SH-SY5Y (cell line): ENCODE measurements around the gene KLHL29.

Source experiments
- GATA2 ChIP-seq: IDR thresholded peaks from 2 replicates; pipeline ENCODE4 v1.6.1; 2011; ENCODE audit warnings: mild to moderate bottlenecking, low read depth, low read length
- GATA3 ChIP-seq: IDR thresholded peaks from 2 replicates; pipeline ENCODE4 v1.6.1; 2011; ENCODE audit warnings: low read depth, mild to moderate bottlenecking, low read length, moderate library complexity

- TF ChIP-seq GATA2 (no peak), GATA3 (no peak)
Observed at GRCh38 chr2:23529659-23530058, 144.7 kb downstream of the KLHL29 start.
